GM21423 (cell line): ENCODE data around the gene EIF2AK3.
"Not testable (repeated sequence)": the region's sequence is repeated elsewhere in the genome, so short reads cannot be mapped to it uniquely, and the experiment has no call there.

Source experiments
- ATAC-seq: cut with Tn5 transposase; IDR thresholded peaks from one replicate; pipeline ENCODE4 v1.9.1; 2021; ENCODE audit warnings: mild to moderate bottlenecking, moderate library complexity; ENCODE audit not compliant: unreplicated experiment

Gene EIF2AK3

GRCh38 chr2:88627055-88627855 lies at the start of gene EIF2AK3:
Gene EIF2AK3 (minus strand): TSS chr2:88627464. CDS start chr2:88627274, 190 bp downstream.
- ATAC-seq, result peak; percentile 81

- no peak for ATAC-seq
These were observed 46.1 kb upstream of the EIF2AK3 start for GRCh38 chr2:88673363-88673762.

- ATAC-seq, result no peak
These were observed 44.6 kb upstream of the EIF2AK3 start for GRCh38 chr2:88671786-88672427.

DNA sequence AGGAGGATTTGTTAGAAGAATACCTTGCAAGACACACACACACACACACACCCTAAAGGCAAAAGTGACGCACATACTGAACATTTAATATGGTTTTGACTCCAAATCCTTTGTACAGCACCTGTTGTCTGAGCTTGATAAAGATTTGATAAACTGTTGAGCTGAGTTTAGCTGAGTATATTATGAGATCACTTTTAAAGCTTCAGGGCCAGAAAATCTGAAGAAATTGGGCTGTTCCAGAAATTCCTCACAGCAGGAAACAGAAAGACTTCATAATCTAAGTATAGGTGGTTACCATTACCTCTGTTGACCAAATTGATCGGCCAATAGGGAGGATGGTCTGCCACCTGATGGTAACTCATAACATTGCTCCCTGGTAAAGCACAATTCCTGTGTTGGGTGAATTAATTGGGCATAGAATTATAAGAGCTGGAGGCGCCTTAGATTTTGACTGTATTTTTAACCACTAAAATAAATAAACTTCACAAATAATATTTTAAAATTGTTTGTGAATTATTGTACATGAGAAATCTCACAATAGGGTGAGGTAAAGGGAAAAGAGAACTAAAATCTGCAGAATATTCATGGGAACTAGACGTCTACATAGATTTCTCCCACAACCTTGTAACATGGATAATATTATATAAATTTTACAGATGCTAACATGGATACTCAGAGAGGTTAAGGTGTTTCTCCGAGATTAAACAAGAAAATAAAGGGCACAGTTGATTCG lies 42.4 kb upstream of the EIF2AK3 start:
- ATAC-seq, result peak; percentile 70

DNA sequence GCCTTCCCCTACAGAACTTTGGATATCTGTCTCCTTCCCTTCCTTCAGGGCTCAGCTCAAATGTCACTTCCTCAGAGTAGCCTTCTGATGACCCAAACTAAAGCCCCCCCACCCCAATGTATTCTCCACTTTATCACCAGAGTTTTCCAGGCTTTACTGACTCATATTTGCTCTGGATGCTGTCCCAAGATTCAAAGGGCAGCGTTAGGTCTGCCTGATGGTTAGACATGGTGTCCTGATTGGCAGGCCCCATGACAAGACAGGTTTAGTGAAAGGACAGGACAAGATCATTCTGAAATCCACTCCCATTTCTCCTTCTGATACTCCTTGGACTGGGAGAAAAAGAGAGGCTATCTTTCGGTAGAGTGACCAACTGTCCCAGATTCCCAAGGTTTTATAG lies 41.6 kb upstream of the EIF2AK3 start:
- ATAC-seq, result no peak

- ATAC-seq, result no peak
These were observed 40.0 kb upstream of the EIF2AK3 start for GRCh38 chr2:88667219-88667618.

DNA sequence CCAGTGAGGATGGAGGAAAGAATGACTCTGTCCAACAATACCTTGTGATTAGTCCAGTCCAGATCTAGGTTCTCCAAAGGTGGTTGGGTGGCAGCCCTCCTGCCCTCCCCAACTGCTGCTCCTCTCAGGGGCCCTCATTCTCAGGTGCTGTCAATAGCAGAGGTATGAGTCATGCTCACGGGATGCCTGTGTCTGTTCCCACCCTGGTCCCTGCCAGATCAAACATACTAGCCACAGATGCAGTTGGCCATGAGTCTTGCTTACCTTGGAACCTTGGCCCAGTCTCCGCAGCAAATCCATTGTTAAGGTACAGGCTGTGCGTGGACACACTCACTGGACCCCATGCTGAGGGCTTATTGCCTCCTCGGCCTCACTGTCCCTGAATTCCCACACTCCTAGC lies 39.3 kb upstream of the EIF2AK3 start:
- no peak for ATAC-seq

DNA sequence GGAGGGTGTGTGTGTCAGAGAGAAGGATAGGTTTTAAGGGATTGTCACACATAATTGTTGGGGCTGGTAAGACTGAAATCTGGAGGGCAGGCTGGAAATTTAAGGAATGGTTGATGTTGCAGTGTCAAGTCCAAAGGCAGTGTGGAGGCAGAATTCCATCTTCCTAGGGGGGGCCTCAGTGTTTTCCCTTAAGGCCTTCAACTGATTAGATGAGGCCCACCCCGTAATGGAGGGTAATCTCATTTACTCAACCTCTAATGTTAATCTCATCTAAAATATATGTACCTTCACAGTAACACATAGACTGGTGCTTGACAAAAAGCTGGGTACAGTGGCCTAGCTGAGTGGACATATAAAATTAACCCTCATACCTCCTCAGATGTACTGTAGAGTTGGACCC lies 33.4 kb upstream of the EIF2AK3 start:
- no peak for ATAC-seq

- ATAC-seq, result no peak
These were observed 32.3 kb upstream of the EIF2AK3 start for GRCh38 chr2:88659538-88659915.

- no peak for ATAC-seq
These were observed 31.7 kb upstream of the EIF2AK3 start for GRCh38 chr2:88658881-88659537.

GRCh38 chr2:88658326-88658725 lies 31.1 kb upstream of the EIF2AK3 start:
- ATAC-seq, result no peak

GRCh38 chr2:88657131-88657530 lies 29.9 kb upstream of the EIF2AK3 start:
- no peak for ATAC-seq

DNA sequence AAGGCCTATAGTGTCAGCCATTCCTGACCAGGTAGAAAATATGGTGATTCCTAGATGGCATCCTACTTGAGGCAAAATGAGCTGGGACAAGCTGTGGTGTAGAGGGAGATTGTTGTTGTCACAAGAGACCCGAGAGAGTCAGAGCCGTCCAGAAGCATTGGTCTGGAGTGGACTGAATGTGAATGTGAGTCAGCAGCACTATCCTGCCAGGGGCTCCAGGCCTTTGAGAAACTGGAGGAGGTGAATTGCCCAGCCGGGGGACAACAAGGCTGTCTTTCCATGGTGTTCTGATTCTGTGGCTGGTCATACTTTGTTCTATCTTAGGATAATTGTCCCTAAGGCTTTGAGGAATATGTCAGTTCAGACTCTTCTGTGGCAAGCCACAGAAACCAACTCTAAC lies 29.4 kb upstream of the EIF2AK3 start:
- ATAC-seq, result no peak

DNA sequence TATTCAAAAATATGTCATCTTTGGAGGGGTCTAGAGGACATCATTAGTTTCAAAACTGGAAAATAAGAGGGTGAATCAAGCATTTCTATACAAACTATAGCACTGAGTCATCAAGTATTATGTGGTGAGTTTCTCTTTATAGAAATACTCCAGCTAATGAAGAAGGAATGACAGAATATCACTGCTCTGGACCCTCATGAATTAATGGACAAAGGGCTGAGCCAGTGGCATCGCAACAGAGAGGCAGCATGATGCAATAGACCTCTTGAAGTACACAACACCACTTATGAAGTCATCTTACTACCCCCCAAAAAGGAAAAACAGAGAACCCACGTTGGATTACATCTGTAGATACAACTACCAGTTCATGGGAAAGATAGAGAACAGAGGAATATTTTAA lies 27.4 kb upstream of the EIF2AK3 start:
- ATAC-seq, result no peak

DNA sequence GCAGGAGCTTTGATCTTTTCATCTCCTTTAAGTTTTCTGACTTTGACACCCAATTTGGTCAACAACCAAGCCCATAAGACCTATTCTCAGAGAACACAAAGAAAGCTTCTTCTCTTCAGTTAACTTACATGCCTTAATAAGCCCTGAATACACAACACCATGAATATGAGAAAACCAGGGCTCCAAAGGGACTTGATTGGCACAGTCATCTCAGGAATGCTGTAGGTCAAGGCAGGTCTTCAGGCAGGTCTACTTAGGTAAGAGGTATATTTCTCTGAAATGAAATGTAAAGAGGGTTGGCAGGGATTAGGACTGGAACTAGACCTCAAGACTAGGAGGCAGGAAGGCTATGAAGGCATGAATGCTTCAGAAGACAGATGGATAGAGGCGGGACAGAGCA lies 24.4 kb upstream of the EIF2AK3 start:
- no peak for ATAC-seq

DNA sequence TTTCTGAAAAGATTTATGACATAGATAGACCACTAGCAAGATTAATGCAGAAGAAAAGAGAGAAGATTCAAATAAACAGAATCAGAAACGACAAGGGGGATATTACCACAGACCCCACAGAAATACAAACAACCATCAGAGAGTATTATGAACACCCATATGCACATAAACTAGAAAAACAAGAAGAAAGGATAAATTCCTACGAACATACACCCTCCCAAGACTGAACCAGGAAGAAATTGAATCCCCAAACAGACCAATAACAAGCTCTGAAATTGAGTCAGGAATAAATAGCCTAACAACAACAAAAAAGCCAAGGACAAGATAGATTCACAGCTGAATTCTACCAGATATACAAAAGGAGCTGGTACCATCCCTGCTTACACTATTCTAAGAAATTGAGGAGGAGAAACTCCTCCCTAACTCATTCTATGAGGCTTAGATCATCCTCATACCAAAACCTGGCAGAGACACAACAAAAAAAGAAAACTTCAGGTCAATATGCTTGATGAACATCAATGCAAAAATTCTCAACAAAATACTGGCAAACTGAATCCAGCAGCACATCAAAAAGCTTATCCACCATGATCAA lies 18.1 kb upstream of the EIF2AK3 start:
- not testable (repeated sequence) for ATAC-seq

GRCh38 chr2:88642278-88642677 lies 15.0 kb upstream of the EIF2AK3 start:
- ATAC-seq, result no peak

DNA sequence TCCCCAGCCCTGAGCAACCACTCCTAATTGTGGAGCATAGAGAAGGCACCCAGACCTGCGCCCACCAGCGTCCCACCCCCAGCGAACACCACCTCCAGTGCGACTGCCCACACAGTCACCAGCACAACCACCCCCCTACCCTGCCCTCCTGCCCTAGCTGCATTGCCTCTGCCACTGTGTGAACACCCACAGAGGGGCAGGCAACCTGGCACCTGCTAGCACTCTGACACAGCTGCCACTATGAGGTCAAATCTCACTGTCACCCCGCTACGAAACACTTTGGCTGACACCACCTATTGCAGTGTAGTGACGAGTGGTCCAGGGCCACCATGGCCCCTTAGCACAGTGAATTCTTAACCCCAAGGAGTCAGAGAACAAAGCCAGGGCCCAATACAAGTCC lies 14.1 kb upstream of the EIF2AK3 start:
- ATAC-seq, result no peak

GRCh38 chr2:88639865-88640264 lies 12.6 kb upstream of the EIF2AK3 start:
- no peak for ATAC-seq

DNA sequence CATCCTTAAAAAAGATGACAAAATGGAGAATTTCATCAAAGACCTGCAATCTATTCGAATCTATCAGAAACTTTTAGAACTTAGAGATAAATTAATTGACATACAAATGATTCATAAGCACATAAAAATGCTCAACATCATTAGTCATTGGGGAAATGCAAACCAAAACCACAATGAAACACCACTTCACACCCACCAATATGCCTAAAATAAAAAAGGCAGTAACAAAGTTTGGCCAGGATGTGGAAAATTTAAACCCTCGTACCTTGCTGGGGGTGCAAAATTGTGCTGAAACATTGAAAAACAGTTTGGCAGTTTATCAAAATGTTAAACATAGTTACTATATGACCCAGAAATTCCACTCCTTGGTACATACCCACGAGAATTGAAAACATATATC lies 11.5 kb upstream of the EIF2AK3 start:
- no peak for ATAC-seq

DNA sequence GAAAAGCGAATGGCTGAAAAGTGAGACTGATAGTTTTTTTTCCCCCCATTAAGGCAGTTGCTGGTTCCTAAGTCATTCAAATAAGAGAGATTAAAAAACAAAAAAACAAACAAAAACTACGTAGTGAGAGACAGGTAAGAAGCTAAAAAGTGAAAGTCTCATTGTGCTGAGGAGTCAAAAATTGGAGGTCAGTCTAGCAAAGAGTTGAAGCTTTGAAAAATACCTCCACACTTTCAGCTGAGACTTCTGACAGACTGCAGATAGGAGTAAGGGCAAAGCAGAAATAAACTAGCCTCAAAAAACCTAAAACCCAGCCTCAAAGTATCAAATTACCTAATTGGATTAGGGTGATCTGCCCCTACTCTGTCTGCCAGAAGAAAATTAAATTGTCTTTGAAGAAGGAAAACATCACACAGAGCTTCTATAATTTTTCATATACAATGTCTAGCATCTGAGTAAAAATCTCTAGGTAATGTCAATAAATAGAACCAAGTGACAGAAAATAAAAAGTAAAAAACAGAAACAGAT lies 10.9 kb upstream of the EIF2AK3 start:
- no peak for ATAC-seq
